Measurements from ENCODE around the gene LCN6. TPM values are rescaled to one million over a fixed set of nuclear protein-coding genes. Genes with fewer than 3 reads are reported as not detected.

The LCN6 gene
- total RNA-seq, 1 experiment from 2014 or later: not detected

- Mint-ChIP-seq H3K36me3 (ENCODE audit: insufficient read depth in 1 of 3, low read depth in 3 of 3) (no peaks in the 10 kb centered on the region), H3K9me3 (no peaks in the 10 kb centered on the region; a peak in 1 of 5 replicates), H3K27ac (no peak overlapping the region), H3K4me3 (no peak overlapping the region), H3K27me3 (ENCODE audit: low read depth) (peaks cover 17% of the 10 kb centered on the region), H3K4me1 (peaks cover 0 to 23% of the 10 kb centered on the region in 2 experiments; a peak in 2 of 4 replicates)
- Histone ChIP-seq H3K4ac (ENCODE audit: low read depth, low read length) (no peak overlapping the region), H3K4me1 (ENCODE audit: insufficient read depth, low read length) (no peaks in the 10 kb centered on the region), H3K23ac (ENCODE audit: insufficient read length, low read depth, low read length) (no peak overlapping the region), H3K9ac (ENCODE audit: extremely low read depth, insufficient read length, low read length) (no peak overlapping the region), H4K20me1 (ENCODE audit: control insufficient read depth, insufficient read depth, insufficient read length) (no peaks in the 10 kb centered on the region), H2BK120ac (ENCODE audit: low read depth, low read length, poor library complexity, severe bottlenecking) (no peak overlapping the region), H3K79me2 (ENCODE audit: insufficient read depth, low read length) (no peaks in the 10 kb centered on the region), H2BK12ac (ENCODE audit: insufficient read length, low read depth, low read length) (no peak overlapping the region), H3K4me2 (ENCODE audit: insufficient read depth, insufficient read length, low read length) (no peak overlapping the region), H2AFZ (ENCODE audit: low read length) (no peak overlapping the region), H2BK15ac (ENCODE audit: low read depth, low read length) (no peak overlapping the region), H4K8ac (replicated peaks; ENCODE audit: insufficient read length, low read depth, low read length) (no peak overlapping the region), H3K23me2 (ENCODE audit: insufficient read length, low read depth, low read length, poor library complexity, severe bottlenecking) (no peaks in the 10 kb centered on the region), H2AK5ac (ENCODE audit: insufficient read length, low read length) (no peak overlapping the region), H4K91ac (ENCODE audit: insufficient read length, low read depth, low read length) (no peak overlapping the region), H2BK5ac (ENCODE audit: insufficient read length, low read length) (no peak overlapping the region), H3K27ac (ENCODE audit: insufficient read length, low read depth, low read length) (no peak overlapping the region), H3K18ac (ENCODE audit: insufficient read length, low read depth, low read length) (no peak overlapping the region), H3K56ac (ENCODE audit: insufficient read length, low read depth, low read length) (no peak overlapping the region), H3K14ac (ENCODE audit: insufficient read depth, low read length) (no peak overlapping the region), H3T11ph (ENCODE audit: low read length) (no peak overlapping the region), H3K9me3 (ENCODE audit: control insufficient read depth, low read depth, low read length) (no peaks in the 10 kb centered on the region), H4K5ac (ENCODE audit: insufficient read length, low read depth, low read length) (no peak overlapping the region), H3K79me1 (ENCODE audit: insufficient read depth, low read depth, low read length, poor library complexity, severe bottlenecking) (no peaks in the 10 kb centered on the region), H3K27me3 (ENCODE audit: insufficient read depth, low read length) (no peaks in the 10 kb centered on the region), H2BK20ac (ENCODE audit: low read depth, low read length, poor library complexity, severe bottlenecking) (no peak overlapping the region)
- no CpG with 5 or more reads among the region's 11 CpGs for WGBS (ENCODE audit: extremely low coverage, insufficient read length, low lambda C conversion rate)
- no peak for DNase-seq
- TF ChIP-seq, protein P1, sequence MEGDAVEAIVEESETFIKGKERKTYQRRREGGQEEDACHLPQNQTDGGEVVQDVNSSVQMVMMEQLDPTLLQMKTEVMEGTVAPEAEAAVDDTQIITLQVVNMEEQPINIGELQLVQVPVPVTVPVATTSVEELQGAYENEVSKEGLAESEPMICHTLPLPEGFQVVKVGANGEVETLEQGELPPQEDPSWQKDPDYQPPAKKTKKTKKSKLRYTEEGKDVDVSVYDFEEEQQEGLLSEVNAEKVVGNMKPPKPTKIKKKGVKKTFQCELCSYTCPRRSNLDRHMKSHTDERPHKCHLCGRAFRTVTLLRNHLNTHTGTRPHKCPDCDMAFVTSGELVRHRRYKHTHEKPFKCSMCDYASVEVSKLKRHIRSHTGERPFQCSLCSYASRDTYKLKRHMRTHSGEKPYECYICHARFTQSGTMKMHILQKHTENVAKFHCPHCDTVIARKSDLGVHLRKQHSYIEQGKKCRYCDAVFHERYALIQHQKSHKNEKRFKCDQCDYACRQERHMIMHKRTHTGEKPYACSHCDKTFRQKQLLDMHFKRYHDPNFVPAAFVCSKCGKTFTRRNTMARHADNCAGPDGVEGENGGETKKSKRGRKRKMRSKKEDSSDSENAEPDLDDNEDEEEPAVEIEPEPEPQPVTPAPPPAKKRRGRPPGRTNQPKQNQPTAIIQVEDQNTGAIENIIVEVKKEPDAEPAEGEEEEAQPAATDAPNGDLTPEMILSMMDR (conservative IDR thresholded peaks at IDR 0.05): no peak
Observed at GRCh38 chr9:136694872-136695247, 53.5 kb downstream of the LCN6 start.
